Measurements from ENCODE around the gene KL. TPM values are rescaled to one million over a fixed set of nuclear protein-coding genes. Genes with fewer than 3 reads are reported as not detected.

Gene KL
- polyA plus RNA-seq, 4 donors, result 38.9 to 57.1 (median 50.0) TPM

- no peak for DNase-seq (ENCODE audit: low read depth in 4 of 4, low spot score in 2 of 4)
Measured at GRCh38 chr13:33107361-33107760, 91.1 kb downstream of the KL start.

GRCh38 chr13:33108620-33109019 is 92.4 kb downstream of the KL start:
- no peak for DNase-seq (ENCODE audit: low read depth in 4 of 4, low spot score in 2 of 4)

GRCh38 chr13:33109271-33109697 is 93.1 kb downstream of the KL start:
- no peak for DNase-seq (ENCODE audit: low read depth in 4 of 4, low spot score in 2 of 4)

GRCh38 chr13:33109801-33110200 is 93.6 kb downstream of the KL start:
- DNase-seq (ENCODE audit: low read depth in 4 of 4, low spot score in 2 of 4), result no peak

- DNase-seq (ENCODE audit: low read depth in 4 of 4, low spot score in 2 of 4), result no peak
Measured at GRCh38 chr13:33110386-33110712, 94.1 kb downstream of the KL start.

- DNase-seq (ENCODE audit: low read depth in 4 of 4, low spot score in 2 of 4), result no peak
Measured at GRCh38 chr13:33110713-33111413, 94.6 kb downstream of the KL start.

- no peak for DNase-seq (ENCODE audit: low read depth in 4 of 4, low spot score in 2 of 4)
Measured at GRCh38 chr13:33111414-33112110, 95.3 kb downstream of the KL start.

- no peak for DNase-seq (ENCODE audit: low read depth in 4 of 4, low spot score in 2 of 4)
Measured at GRCh38 chr13:33112766-33113165, 96.5 kb downstream of the KL start.

GRCh38 chr13:33114146-33114545 is 97.9 kb downstream of the KL start:
- DNase-seq (ENCODE audit: low read depth in 4 of 4, low spot score in 2 of 4), result no peak

GRCh38 chr13:33115274-33115673 is 99.1 kb downstream of the KL start:
- no peak for DNase-seq (ENCODE audit: low read depth in 4 of 4, low spot score in 2 of 4)

Data from left renal cortex interstitium (tissue), 4 donors.